ENCODE measurements around the gene GEMIN5. TPM values are rescaled to one million over a fixed set of nuclear protein-coding genes. Genes with fewer than 3 reads are reported as not detected.

GEMIN5 gene
- total and polyA plus RNA-seq, 2 of the 13 experiments (the other 11 are each of a cell fraction or from before 2014, with no cell fraction given): 6.6 to 28.6 TPM

GRCh38 chr5:154860123-154860522, 77.9 kb downstream of the GEMIN5 start (continued):
- TF ChIP-seq GLMP (CRISPR knock-in tag; IDR thresholded peaks at IDR 0.05; ENCODE audit: borderline replicate concordance) (no peak), MTF2 (CRISPR knock-in tag; IDR thresholded peaks at IDR 0.05; ENCODE audit: borderline replicate concordance) (no peak), ASH2L (IDR thresholded peaks at IDR 0.05; ENCODE audit: insufficient read length, low read depth, low read length) (no peak), DPF2 (CRISPR knock-in tag; IDR thresholded peaks at IDR 0.05; ENCODE audit: borderline replicate concordance, low read depth) (peak; percentile 71), SNAPC2 (CRISPR knock-in tag; IDR thresholded peaks at IDR 0.05) (no peak), ZNF572 (CRISPR knock-in tag; IDR thresholded peaks at IDR 0.05) (no peak), TEF (CRISPR knock-in tag; IDR thresholded peaks at IDR 0.05) (no peak), DMAP1 (CRISPR knock-in tag; IDR thresholded peaks at IDR 0.05) (no peak), KLF9 (CRISPR knock-in tag; IDR thresholded peaks at IDR 0.05; ENCODE audit: low read depth) (no peak), RARA (CRISPR knock-in tag; IDR thresholded peaks at IDR 0.05) (no peak), ARNT (IDR thresholded peaks at IDR 0.05) (no peak), ZNF775 (CRISPR knock-in tag; IDR thresholded peaks at IDR 0.05; ENCODE audit: borderline replicate concordance) (no peak), ZSCAN12 (CRISPR knock-in tag; IDR thresholded peaks at IDR 0.05) (no peak), POLR2A (IDR thresholded peaks at IDR 0.05; ENCODE audit: insufficient read depth in 1 of 2, low read depth in 2 of 2, low read length in 2 of 2) (no peak), ZNF800 (CRISPR knock-in tag; IDR thresholded peaks at IDR 0.05) (no peak), MIER2 (CRISPR knock-in tag; IDR thresholded peaks at IDR 0.05) (no peak), PRDM4 (CRISPR knock-in tag; IDR thresholded peaks at IDR 0.05; ENCODE audit: borderline replicate concordance) (no peak), ZNF841 (CRISPR knock-in tag; IDR thresholded peaks at IDR 0.05; ENCODE audit: borderline replicate concordance) (no peak), IRF2 (CRISPR knock-in tag; IDR thresholded peaks at IDR 0.05) (no peak), POLR2AphosphoS5 (IDR thresholded peaks at IDR 0.05; ENCODE audit: low read depth, low read length) (no peak; the same call in 1 of the 2 replicates)
- TF ChIP-seq, protein P1, sequence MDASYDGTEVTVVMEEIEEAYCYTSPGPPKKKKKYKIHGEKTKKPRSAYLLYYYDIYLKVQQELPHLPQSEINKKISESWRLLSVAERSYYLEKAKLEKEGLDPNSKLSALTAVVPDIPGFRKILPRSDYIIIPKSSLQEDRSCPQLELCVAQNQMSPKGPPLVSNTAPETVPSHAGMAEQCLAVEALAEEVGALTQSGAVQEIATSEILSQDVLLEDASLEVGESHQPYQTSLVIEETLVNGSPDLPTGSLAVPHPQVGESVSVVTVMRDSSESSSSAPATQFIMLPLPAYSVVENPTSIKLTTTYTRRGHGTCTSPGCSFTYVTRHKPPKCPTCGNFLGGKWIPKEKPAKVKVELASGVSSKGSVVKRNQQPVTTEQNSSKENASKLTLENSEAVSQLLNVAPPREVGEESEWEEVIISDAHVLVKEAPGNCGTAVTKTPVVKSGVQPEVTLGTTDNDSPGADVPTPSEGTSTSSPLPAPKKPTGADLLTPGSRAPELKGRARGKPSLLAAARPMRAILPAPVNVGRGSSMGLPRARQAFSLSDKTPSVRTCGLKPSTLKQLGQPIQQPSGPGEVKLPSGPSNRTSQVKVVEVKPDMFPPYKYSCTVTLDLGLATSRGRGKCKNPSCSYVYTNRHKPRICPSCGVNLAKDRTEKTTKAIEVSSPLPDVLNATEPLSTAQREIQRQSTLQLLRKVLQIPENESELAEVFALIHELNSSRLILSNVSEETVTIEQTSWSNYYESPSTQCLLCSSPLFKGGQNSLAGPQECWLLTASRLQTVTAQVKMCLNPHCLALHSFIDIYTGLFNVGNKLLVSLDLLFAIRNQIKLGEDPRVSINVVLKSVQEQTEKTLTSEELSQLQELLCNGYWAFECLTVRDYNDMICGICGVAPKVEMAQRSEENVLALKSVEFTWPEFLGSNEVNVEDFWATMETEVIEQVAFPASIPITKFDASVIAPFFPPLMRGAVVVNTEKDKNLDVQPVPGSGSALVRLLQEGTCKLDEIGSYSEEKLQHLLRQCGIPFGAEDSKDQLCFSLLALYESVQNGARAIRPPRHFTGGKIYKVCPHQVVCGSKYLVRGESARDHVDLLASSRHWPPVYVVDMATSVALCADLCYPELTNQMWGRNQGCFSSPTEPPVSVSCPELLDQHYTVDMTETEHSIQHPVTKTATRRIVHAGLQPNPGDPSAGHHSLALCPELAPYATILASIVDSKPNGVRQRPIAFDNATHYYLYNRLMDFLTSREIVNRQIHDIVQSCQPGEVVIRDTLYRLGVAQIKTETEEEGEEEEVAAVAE (CRISPR knock-in tag; IDR thresholded peaks at IDR 0.05; ENCODE audit: borderline replicate concordance): no peak

Data from HepG2 (cell line).